ENCODE data around the gene ARFGAP1.
"Not testable (repeated sequence)": the region's sequence is repeated elsewhere in the genome, so short reads cannot be mapped to it uniquely, and the experiment has no call there.

ARFGAP1 gene

GRCh38 chr20:63297796-63298572, 25.4 kb downstream of the ARFGAP1 start:
- no peak overlapping the region for H3K4me3 ChIP-seq (ENCODE audit: low read depth, low read length)
- TF ChIP-seq, protein P1, sequence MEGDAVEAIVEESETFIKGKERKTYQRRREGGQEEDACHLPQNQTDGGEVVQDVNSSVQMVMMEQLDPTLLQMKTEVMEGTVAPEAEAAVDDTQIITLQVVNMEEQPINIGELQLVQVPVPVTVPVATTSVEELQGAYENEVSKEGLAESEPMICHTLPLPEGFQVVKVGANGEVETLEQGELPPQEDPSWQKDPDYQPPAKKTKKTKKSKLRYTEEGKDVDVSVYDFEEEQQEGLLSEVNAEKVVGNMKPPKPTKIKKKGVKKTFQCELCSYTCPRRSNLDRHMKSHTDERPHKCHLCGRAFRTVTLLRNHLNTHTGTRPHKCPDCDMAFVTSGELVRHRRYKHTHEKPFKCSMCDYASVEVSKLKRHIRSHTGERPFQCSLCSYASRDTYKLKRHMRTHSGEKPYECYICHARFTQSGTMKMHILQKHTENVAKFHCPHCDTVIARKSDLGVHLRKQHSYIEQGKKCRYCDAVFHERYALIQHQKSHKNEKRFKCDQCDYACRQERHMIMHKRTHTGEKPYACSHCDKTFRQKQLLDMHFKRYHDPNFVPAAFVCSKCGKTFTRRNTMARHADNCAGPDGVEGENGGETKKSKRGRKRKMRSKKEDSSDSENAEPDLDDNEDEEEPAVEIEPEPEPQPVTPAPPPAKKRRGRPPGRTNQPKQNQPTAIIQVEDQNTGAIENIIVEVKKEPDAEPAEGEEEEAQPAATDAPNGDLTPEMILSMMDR (IDR thresholded peaks at IDR 0.05; ENCODE audit: borderline replicate concordance, insufficient read depth, low read depth, low read length), result no peak

DNA sequence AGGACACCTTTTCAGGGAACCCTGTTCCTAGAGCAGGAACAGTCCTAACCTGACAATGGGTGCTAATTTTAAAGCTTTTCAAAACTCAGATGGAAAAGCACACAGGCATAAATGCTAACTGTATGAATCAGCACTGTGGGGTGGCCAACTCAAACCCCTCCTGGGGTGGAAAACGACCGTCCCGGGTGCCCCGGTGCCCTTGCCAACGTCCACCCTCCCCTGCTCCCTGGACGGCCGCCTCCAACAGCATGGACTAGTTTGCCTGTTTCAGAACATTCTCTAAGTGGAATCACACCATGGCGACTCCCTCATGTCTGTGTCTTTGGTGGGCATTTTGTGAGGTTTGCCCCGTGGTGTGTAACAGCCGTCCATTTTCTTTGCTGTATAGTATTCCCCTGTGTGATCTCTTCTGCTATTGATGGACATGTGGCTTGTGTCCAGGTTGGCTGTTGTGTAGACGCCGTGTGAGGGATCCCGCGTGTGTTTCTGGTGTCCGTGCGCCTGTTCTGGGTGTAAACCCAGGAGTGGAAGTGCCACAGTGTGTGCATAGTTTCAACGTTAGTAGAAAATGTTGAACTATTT, 26.2 kb downstream of the ARFGAP1 start:
- TF ChIP-seq, protein P1 (IDR thresholded peaks at IDR 0.05; ENCODE audit: borderline replicate concordance, insufficient read depth, low read depth, low read length), result no peak
- no peak overlapping the region for H3K4me3 ChIP-seq (ENCODE audit: low read depth, low read length)

GRCh38 chr20:63301671-63302070, 29.1 kb downstream of the ARFGAP1 start:
- H3K4me3 ChIP-seq (ENCODE audit: low read depth, low read length), result no peak overlapping the region
- TF ChIP-seq, protein P1 (IDR thresholded peaks at IDR 0.05; ENCODE audit: borderline replicate concordance, insufficient read depth, low read depth, low read length), result no peak

- TF ChIP-seq, protein P1 (IDR thresholded peaks at IDR 0.05; ENCODE audit: borderline replicate concordance, insufficient read depth, low read depth, low read length), result no peak
- no peak overlapping the region for H3K4me3 ChIP-seq (ENCODE audit: low read depth, low read length)
Observed at GRCh38 chr20:63303095-63303666, 30.6 kb downstream of the ARFGAP1 start.

DNA sequence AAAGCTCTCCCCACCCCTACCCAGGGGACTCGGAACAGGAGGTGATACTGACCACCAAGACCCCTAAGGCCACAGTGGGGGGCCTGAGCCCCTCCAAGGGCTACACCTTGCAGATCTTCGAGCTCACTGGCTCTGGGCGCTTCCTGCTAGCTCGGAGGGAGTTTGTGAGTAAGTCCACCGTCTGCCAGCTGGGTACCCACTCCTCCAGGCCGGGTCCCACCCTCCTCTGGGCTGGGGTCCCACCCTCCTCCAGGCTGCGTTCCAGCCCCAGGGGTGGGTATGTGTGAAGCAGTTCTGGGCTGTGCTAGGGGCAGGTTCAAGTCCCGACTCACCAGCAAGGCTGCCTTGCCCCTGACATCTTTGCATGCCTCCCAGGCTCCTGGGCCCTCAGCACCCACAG, 32.8 kb downstream of the ARFGAP1 start:
- TF ChIP-seq, protein P1 (IDR thresholded peaks at IDR 0.05; ENCODE audit: borderline replicate concordance, insufficient read depth, low read depth, low read length), result no peak
- no peak overlapping the region for H3K4me3 ChIP-seq (ENCODE audit: low read depth, low read length)

DNA sequence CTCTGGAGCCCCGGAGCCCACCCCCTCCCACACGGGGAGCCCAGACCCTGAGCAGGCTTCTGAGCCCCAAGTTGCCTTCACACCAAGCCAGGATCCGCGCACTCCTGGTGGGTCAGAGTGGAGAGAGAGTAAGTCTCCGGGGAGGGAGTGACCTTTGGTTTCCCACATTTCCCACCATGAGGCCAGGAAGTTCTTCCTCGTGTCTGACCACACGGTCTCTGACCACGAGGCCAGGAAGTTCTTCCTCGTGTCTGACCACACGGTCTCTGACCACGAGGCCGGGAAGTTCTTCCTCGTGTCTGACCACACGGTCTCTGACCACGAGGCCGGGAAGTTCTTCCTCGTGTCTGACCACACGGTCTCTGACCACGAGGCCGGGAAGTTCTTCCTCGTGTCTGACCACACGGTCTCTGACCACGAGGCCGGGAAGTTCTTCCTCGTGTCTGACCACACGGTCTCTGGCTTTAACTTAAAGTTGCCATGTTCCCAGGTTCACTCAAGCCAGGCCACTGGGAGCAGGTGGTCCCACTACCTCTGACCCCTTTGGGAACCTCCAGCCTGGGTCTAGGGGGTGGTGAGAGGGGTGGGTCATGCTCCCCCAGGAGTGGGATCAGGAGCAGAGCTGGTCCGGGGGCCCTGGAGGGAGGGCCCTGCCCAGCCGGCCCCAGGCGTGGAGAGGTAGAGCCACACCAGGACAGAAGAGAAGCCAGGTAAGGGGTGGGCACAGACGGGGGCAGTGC, 33.5 kb downstream of the ARFGAP1 start:
- H3K4me3 ChIP-seq (ENCODE audit: low read depth, low read length), result not testable (repeated sequence)
